GM23338 (cell line): Measurements from ENCODE around the gene VSTM1. TPM values are rescaled to one million over a fixed set of nuclear protein-coding genes. Genes with fewer than 3 reads are reported as not detected.
A peak's percentile ranks its signal among the peaks of the same experiment; 100 is the strongest.

Experiments
- ATAC-seq: fragments of 200-7000 bp; cut with Tn5 transposase; 3 replicates; pipeline ENCODE4 v1.9.1; 2020
- DNase-seq: peaks from one replicate; pipeline ENCODE4 v3.0.0-alpha.2; 2015; ENCODE audit warnings: low spot score
- H2AFZ ChIP-seq: fragments of 200-600 bp; sonication (generic); 2 replicates; pipeline ENCODE4 v1.8.0; 2016; ENCODE audit warnings: antibody characterized with exemption, mild to moderate bottlenecking, moderate library complexity
- H3F3A ChIP-seq: fragments of 200-600 bp; sonication (generic); replicated peaks from 2 replicates; pipeline ENCODE4 v1.8.0; 2017; ENCODE audit warnings: antibody characterized with exemption, mixed run types, low read depth
- H3K27ac ChIP-seq: fragments of 200-600 bp; sonication (generic); 2 replicates; pipeline ENCODE4 v1.6.1; 2016; ENCODE audit warnings: low read depth
- H3K27me3 ChIP-seq: fragments of 200-600 bp; sonication (generic); 2 replicates; pipeline ENCODE4 v1.8.0; 2016; ENCODE audit warnings: mild to moderate bottlenecking, mixed run types, moderate library complexity; ENCODE audit not compliant: insufficient read depth
- H3K36me3 ChIP-seq: fragments of 200-600 bp; sonication (generic); 2 replicates; pipeline ENCODE4 v1.8.0; 2016; ENCODE audit warnings: mild to moderate bottlenecking; ENCODE audit not compliant: insufficient read depth
- H3K4me1 ChIP-seq: fragments of 200-600 bp; sonication (generic); 2 replicates; pipeline ENCODE4 v1.8.0; 2016; ENCODE audit warnings: mild to moderate bottlenecking, moderate library complexity; ENCODE audit not compliant: insufficient read depth
- H3K4me2 ChIP-seq: fragments of 200-600 bp; sonication (generic); 2 replicates; pipeline ENCODE4 v1.7.1; 2017; ENCODE audit warnings: mixed run types
- H3K4me3 ChIP-seq: fragments of 200-600 bp; sonication (generic); 2 replicates; pipeline ENCODE4 v1.6.1; 2016; ENCODE audit warnings: mixed run types
- H3K79me2 ChIP-seq: fragments of 200-600 bp; sonication (generic); replicated peaks from 2 replicates; pipeline ENCODE4 v1.8.0; 2017; ENCODE audit warnings: mild to moderate bottlenecking; ENCODE audit not compliant: insufficient read depth
- H3K9me2 ChIP-seq: fragments of 200-600 bp; sonication (generic); 2 replicates; pipeline ENCODE4 v1.8.0; 2017; ENCODE audit not compliant: insufficient read depth
- H4K20me1 ChIP-seq: fragments of 200-600 bp; sonication (generic); replicated peaks from 2 replicates; pipeline ENCODE4 v1.8.0; 2017; ENCODE audit warnings: mild to moderate bottlenecking; ENCODE audit not compliant: insufficient read depth
- H3K27ac Mint-ChIP-seq: 2 replicates; pipeline ENCODE4 v1.8.0; 2020; ENCODE audit warnings: inconsistent platforms, mild to moderate bottlenecking, moderate library complexity, mixed read lengths
- H3K27me3 Mint-ChIP-seq: 3 replicates; pipeline ENCODE4 v1.8.0; 2022; ENCODE audit warnings: low read depth, mild to moderate bottlenecking, moderate library complexity, mixed read lengths, inconsistent platforms; ENCODE audit not compliant: insufficient read depth, poor library complexity
- H3K36me3 Mint-ChIP-seq: 3 replicates; pipeline ENCODE4 v1.8.0; 2021; ENCODE audit warnings: low read depth, mild to moderate bottlenecking, inconsistent platforms, moderate library complexity, mixed read lengths
- H3K4me1 Mint-ChIP-seq: 3 replicates; pipeline ENCODE4 v1.8.0; 2020; ENCODE audit warnings: mild to moderate bottlenecking, inconsistent platforms, mixed read lengths
- H3K4me3 Mint-ChIP-seq: 3 replicates; pipeline ENCODE4 v1.8.0; 2021; ENCODE audit warnings: moderate library complexity, mild to moderate bottlenecking, inconsistent platforms, mixed read lengths
- H3K9me3 Mint-ChIP-seq: 3 replicates; pipeline ENCODE4 v1.8.0; 2020; ENCODE audit warnings: moderate library complexity, mild to moderate bottlenecking, inconsistent platforms, mixed read lengths
- CREB1 ChIP-seq: fragments of 250-450 bp; sonication (Bioruptor Pico); IDR thresholded peaks from 2 replicates; pipeline ENCODE4 v1.5.0; 2020; ENCODE audit warnings: low read depth, mild to moderate bottlenecking, moderate library complexity
- CTCF ChIP-seq, 2 experiments: fragments of 200-600 bp in 1 of 2; sonication (generic) in 1 of 2; conservative IDR thresholded peaks; 2 replicates each; pipeline versions ENCODE4 v1.5.1 to v1.6.1; 2016 to 2017; ENCODE audit warnings: antibody characterized with exemption in 2 of 2, low read depth in 2 of 2, mild to moderate bottlenecking in 2 of 2, moderate library complexity in 1 of 2
- EZH2 ChIP-seq: fragments of 200-600 bp; sonication (generic); IDR thresholded peaks from one replicate; pipeline ENCODE4 v1.8.0; 2017; ENCODE audit warnings: antibody characterized with exemption, mild to moderate bottlenecking, low read depth; ENCODE audit not compliant: unreplicated experiment
- EZH2phosphoT487 ChIP-seq: fragments of 200-600 bp; sonication (generic); IDR thresholded peaks from one replicate; pipeline ENCODE4 v1.8.1; 2018; ENCODE audit warnings: antibody characterized with exemption; ENCODE audit not compliant: unreplicated experiment
- JUNB ChIP-seq: IDR thresholded peaks from one replicate; pipeline ENCODE4 v1.6.1; 2016; ENCODE audit warnings: antibody characterized with exemption; ENCODE audit not compliant: unreplicated experiment
- NANOG ChIP-seq: IDR thresholded peaks from 2 replicates; pipeline ENCODE4 v1.6.1; 2016; ENCODE audit warnings: antibody characterized with exemption, borderline replicate concordance
- POLR2AphosphoS5 ChIP-seq: IDR thresholded peaks from 2 replicates; pipeline ENCODE4 v1.6.1; 2016; ENCODE audit warnings: antibody characterized with exemption, low read depth
- STAT1 ChIP-seq: IDR thresholded peaks from one replicate; pipeline ENCODE4 v1.6.1; 2016; ENCODE audit warnings: antibody characterized with exemption; ENCODE audit not compliant: unreplicated experiment
- ZNF114 ChIP-seq: fragments of 250-450 bp; sonication (Bioruptor Pico); IDR thresholded peaks from 2 replicates; pipeline ENCODE4 v1.5.0; 2020; ENCODE audit warnings: mild to moderate bottlenecking, moderate library complexity
- ZNF331 ChIP-seq: fragments of 250-450 bp; sonication (Bioruptor Pico); IDR thresholded peaks from 2 replicates; pipeline ENCODE4 v1.5.0; 2020; ENCODE audit warnings: low read depth, mild to moderate bottlenecking, moderate library complexity
- polyA plus RNA-seq: library from polyadenylated mRNA; unstranded; fragments of >200 nt; fragmentation: Nextera tagmentation; extraction: Ambion mirVana; gene quantifications from 2 replicates; pipeline ENCODE4 v1.2.1, GENCODE V29; 2016
- total RNA-seq: library from RNA; depleted of rRNA; stranded (reverse); fragments of >200 nt; shearing (Covaris generic); gene quantifications from 2 replicates; pipeline ENCODE4 v1.2.3, GENCODE V29; 2014
- TF ChIP-seq, protein P1 (sequence below): IDR thresholded peaks from one replicate; pipeline ENCODE4 v1.6.1; 2018; ENCODE audit warnings: antibody characterized with exemption; ENCODE audit not compliant: unreplicated experiment
- TF ChIP-seq, protein P2 (sequence below): fragments of 250-450 bp; sonication (Bioruptor Pico); IDR thresholded peaks from 2 replicates; pipeline ENCODE4 v1.5.0; 2020; ENCODE audit warnings: mild to moderate bottlenecking, moderate library complexity
- TF ChIP-seq, protein P3 (sequence below): IDR thresholded peaks from 2 replicates; pipeline ENCODE4 v1.6.1; 2016; ENCODE audit warnings: antibody characterized with exemption

The VSTM1 gene
- total and polyA plus RNA-seq, 2 experiments from 2014 or later: not detected

GRCh38 chr19:54017261-54017660 lies 46.4 kb downstream of the VSTM1 start (continued):
- TF ChIP-seq EZH2phosphoT487: no peak

DNA sequence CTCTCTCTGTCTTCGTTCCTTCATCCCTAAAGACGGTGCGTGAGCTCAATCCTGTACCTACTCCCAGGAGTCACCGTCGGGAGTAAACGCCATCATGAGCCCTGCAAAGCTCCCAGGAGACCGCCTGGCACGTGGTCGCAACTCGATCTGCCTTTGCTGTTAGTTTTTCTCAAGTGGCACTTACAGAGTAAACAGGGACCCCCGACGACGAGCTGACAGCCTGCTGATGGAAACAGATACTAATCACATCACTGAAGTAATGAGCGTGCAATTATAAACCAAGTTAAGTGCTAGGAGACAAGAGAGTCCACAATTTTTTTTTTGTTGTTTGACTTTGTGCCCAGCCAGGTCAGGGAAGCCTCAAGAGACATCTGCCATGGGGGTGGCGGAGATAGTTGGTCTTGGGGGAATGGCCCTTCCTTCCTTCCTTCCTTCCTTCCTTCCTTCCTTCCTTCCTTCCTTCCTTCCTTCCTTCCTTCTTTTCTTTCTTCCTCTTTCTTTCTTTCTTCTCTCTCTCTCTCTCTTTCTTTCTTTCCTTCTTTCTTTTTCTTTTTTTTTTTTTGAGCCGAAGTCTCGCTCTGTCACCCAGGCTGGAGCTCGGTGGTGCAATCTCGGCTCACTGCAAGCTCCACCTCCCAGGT lies 48.7 kb downstream of the VSTM1 start:
- ATAC-seq: no peak
- H3K4me1 Mint-ChIP-seq: peaks cover 22% of the 10 kb centered on the region
- H3K27me3 ChIP-seq: no peaks in the 10 kb centered on the region

More for the DNA sequence above, 48.7 kb downstream of the VSTM1 start:
- H3K4me3 ChIP-seq: no peak overlapping the region
- no peak overlapping the region for H3K4me2 ChIP-seq
- no peaks in the 10 kb centered on the region; the same call in 1 of the 3 replicates for H3K9me3 Mint-ChIP-seq
- H2AFZ ChIP-seq: peak overlapping the region; percentile 43; the same call in 1 of the 2 replicates
- peaks cover 12% of the 10 kb centered on the region for H3K27me3 Mint-ChIP-seq
- DNase-seq: no peak
- no peaks in the 10 kb centered on the region for H3K9me2 ChIP-seq
- no peak overlapping the region for H3K27ac Mint-ChIP-seq
- H3F3A ChIP-seq: 0 out of 2 replicates have a peak, but pooled peaks cover 12% of the 10 kb centered on the region
- H4K20me1 ChIP-seq: no peaks in the 10 kb centered on the region
- H3K79me2 ChIP-seq: no peaks in the 10 kb centered on the region
- H3K36me3 ChIP-seq: no peaks in the 10 kb centered on the region
- no peaks in the 10 kb centered on the region for H3K36me3 Mint-ChIP-seq
- H3K4me3 Mint-ChIP-seq: no peak overlapping the region
- H3K27ac ChIP-seq: no peak overlapping the region
- peaks cover 9% of the 10 kb centered on the region for H3K4me1 ChIP-seq
- no peak for TF ChIP-seq EZH2
- TF ChIP-seq POLR2AphosphoS5: no peak
- TF ChIP-seq, protein P1, sequence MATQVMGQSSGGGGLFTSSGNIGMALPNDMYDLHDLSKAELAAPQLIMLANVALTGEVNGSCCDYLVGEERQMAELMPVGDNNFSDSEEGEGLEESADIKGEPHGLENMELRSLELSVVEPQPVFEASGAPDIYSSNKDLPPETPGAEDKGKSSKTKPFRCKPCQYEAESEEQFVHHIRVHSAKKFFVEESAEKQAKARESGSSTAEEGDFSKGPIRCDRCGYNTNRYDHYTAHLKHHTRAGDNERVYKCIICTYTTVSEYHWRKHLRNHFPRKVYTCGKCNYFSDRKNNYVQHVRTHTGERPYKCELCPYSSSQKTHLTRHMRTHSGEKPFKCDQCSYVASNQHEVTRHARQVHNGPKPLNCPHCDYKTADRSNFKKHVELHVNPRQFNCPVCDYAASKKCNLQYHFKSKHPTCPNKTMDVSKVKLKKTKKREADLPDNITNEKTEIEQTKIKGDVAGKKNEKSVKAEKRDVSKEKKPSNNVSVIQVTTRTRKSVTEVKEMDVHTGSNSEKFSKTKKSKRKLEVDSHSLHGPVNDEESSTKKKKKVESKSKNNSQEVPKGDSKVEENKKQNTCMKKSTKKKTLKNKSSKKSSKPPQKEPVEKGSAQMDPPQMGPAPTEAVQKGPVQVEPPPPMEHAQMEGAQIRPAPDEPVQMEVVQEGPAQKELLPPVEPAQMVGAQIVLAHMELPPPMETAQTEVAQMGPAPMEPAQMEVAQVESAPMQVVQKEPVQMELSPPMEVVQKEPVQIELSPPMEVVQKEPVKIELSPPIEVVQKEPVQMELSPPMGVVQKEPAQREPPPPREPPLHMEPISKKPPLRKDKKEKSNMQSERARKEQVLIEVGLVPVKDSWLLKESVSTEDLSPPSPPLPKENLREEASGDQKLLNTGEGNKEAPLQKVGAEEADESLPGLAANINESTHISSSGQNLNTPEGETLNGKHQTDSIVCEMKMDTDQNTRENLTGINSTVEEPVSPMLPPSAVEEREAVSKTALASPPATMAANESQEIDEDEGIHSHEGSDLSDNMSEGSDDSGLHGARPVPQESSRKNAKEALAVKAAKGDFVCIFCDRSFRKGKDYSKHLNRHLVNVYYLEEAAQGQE: no peak
- no peak for TF ChIP-seq STAT1
- TF ChIP-seq, protein P2, sequence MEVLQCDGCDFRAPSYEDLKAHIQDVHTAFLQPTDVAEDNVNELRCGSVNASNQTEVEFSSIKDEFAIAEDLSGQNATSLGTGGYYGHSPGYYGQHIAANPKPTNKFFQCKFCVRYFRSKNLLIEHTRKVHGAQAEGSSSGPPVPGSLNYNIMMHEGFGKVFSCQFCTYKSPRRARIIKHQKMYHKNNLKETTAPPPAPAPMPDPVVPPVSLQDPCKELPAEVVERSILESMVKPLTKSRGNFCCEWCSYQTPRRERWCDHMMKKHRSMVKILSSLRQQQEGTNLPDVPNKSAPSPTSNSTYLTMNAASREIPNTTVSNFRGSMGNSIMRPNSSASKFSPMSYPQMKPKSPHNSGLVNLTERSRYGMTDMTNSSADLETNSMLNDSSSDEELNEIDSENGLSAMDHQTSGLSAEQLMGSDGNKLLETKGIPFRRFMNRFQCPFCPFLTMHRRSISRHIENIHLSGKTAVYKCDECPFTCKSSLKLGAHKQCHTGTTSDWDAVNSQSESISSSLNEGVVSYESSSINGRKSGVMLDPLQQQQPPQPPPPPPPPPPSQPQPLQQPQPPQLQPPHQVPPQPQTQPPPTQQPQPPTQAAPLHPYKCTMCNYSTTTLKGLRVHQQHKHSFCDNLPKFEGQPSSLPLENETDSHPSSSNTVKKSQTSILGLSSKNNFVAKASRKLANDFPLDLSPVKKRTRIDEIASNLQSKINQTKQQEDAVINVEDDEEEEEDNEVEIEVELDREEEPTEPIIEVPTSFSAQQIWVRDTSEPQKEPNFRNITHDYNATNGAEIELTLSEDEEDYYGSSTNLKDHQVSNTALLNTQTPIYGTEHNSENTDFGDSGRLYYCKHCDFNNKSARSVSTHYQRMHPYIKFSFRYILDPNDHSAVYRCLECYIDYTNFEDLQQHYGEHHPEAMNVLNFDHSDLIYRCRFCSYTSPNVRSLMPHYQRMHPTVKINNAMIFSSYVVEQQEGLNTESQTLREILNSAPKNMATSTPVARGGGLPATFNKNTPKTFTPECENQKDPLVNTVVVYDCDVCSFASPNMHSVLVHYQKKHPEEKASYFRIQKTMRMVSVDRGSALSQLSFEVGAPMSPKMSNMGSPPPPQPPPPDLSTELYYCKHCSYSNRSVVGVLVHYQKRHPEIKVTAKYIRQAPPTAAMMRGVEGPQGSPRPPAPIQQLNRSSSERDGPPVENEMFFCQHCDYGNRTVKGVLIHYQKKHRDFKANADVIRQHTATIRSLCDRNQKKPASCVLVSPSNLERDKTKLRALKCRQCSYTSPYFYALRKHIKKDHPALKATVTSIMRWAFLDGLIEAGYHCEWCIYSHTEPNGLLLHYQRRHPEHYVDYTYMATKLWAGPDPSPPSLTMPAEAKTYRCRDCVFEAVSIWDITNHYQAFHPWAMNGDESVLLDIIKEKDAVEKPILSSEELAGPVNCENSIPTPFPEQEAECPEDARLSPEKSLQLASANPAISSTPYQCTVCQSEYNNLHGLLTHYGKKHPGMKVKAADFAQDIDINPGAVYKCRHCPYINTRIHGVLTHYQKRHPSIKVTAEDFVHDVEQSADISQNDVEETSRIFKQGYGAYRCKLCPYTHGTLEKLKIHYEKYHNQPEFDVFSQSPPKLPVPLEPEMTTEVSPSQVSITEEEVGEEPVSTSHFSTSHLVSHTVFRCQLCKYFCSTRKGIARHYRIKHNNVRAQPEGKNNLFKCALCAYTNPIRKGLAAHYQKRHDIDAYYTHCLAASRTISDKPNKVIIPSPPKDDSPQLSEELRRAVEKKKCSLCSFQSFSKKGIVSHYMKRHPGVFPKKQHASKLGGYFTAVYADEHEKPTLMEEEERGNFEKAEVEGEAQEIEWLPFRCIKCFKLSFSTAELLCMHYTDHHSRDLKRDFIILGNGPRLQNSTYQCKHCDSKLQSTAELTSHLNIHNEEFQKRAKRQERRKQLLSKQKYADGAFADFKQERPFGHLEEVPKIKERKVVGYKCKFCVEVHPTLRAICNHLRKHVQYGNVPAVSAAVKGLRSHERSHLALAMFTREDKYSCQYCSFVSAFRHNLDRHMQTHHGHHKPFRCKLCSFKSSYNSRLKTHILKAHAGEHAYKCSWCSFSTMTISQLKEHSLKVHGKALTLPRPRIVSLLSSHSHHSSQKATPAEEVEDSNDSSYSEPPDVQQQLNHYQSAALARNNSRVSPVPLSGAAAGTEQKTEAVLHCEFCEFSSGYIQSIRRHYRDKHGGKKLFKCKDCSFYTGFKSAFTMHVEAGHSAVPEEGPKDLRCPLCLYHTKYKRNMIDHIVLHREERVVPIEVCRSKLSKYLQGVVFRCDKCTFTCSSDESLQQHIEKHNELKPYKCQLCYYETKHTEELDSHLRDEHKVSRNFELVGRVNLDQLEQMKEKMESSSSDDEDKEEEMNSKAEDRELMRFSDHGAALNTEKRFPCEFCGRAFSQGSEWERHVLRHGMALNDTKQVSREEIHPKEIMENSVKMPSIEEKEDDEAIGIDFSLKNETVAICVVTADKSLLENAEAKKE (CRISPR knock-in tag): no peak
- TF ChIP-seq, protein P3, sequence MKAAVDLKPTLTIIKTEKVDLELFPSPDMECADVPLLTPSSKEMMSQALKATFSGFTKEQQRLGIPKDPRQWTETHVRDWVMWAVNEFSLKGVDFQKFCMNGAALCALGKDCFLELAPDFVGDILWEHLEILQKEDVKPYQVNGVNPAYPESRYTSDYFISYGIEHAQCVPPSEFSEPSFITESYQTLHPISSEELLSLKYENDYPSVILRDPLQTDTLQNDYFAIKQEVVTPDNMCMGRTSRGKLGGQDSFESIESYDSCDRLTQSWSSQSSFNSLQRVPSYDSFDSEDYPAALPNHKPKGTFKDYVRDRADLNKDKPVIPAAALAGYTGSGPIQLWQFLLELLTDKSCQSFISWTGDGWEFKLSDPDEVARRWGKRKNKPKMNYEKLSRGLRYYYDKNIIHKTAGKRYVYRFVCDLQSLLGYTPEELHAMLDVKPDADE: no peak
- TF ChIP-seq JUNB: no peak
- no peak for TF ChIP-seq EZH2phosphoT487
- no peak for TF ChIP-seq ZNF331 (CRISPR knock-in tag)
- no peak for TF ChIP-seq CREB1
- TF ChIP-seq CTCF (conservative IDR thresholded peaks at IDR 0.05; ENCODE audit: low read depth in 2 of 2): no peak
- TF ChIP-seq NANOG: no peak
- TF ChIP-seq ZNF114 (CRISPR knock-in tag): no peak
